HCT116 (cell line): Measurements from ENCODE around the gene SSNA1. TPM values are rescaled to one million over a fixed set of nuclear protein-coding genes. Genes with fewer than 3 reads are reported as not detected.

Experiments
- ATAC-seq: fragments of 200-7000 bp; cut with Tn5 transposase; 2 replicates; pipeline ENCODE4 v1.9.1; 2020; ENCODE audit warnings: mild to moderate bottlenecking, moderate library complexity
- BruUV-seq: library from RNA; stranded (reverse); fragments of 400-500 nt; replicated peaks from 2 replicates; lab custom pipeline; 2021; lab: Mats Ljungman, UMichigan
- CTCF ChIA-PET: fragments of 300-600 bp; sonication (Branson Sonifier 250); formaldehyde crosslinking; loops from one replicate; lab custom pipeline; 2021; ENCODE audit warnings: antibody characterized with exemption; lab: Charles Lee
- POLR2A ChIA-PET: fragments of 300-600, 350-600 bp; sonication (Branson Sonifier 250); formaldehyde crosslinking; loops from one replicate; lab custom pipeline; 2021; ENCODE audit warnings: antibody characterized with exemption; lab: Charles Lee
- RAD21 ChIA-PET, 2 experiments: fragments of 300-600 bp; sonication (Branson Sonifier 250); formaldehyde crosslinking; loops; one replicate each; lab custom pipeline; 2023; ENCODE audit warnings: low total read pairs in 2 of 2; ENCODE audit not compliant: uncharacterized antibody in 2 of 2, unreplicated experiment in 2 of 2, low non-redundant PET in 1 of 2; lab: Charles Lee
- DNase-seq: peaks from one replicate; pipeline ENCODE4 v3.0.0-alpha.2; 2010; ENCODE audit warnings: low read depth, low spot score
- H2AFZ ChIP-seq: fragments of 200-600 bp; shearing (Covaris generic), sonication (generic); 2 replicates; pipeline ENCODE4 v1.6.1; 2017; ENCODE audit warnings: low read depth, mixed run types, mixed read lengths, antibody characterized with exemption, low read length; ENCODE audit not compliant: poor library complexity, severe bottlenecking
- H3K27ac ChIP-seq: 2 replicates; pipeline ENCODE4 v1.5.1; 2012; ENCODE audit warnings: low read depth, low read length
- H3K27me3 ChIP-seq: fragments of 200-600 bp; sonication (generic); 2 replicates; pipeline ENCODE4 v1.6.1; 2016; ENCODE audit warnings: mixed run types, low read length, mixed read lengths; ENCODE audit not compliant: insufficient read depth
- H3K36me3 ChIP-seq, 2 experiments: fragments of 200-500 bp in 1 of 2; fragments of 200-600 bp in 1 of 2; sonication (Bioruptor generic) in 1 of 2; sonication (generic) in 1 of 2; 2 replicates each; pipeline versions ENCODE4 v1.5.1 to v1.6.1; 2014 to 2016; ENCODE audit warnings: low read length in 2 of 2, inconsistent platforms in 1 of 2, mixed read lengths in 1 of 2, mixed run types in 1 of 2; ENCODE audit not compliant: insufficient read depth in 2 of 2, control insufficient read depth in 1 of 2
- H3K4me1 ChIP-seq, 2 experiments: fragments of 200-600 bp in 1 of 2; sonication (generic) in 1 of 2; 2 replicates each; pipeline versions ENCODE4 v1.5.1 to v1.6.1; 2012 to 2017; ENCODE audit warnings: low read length in 2 of 2, inconsistent platforms in 1 of 2, mild to moderate bottlenecking in 1 of 2, mixed read lengths in 1 of 2, mixed run types in 1 of 2, moderate library complexity in 1 of 2; ENCODE audit not compliant: insufficient read depth in 2 of 2, control insufficient read depth in 1 of 2
- H3K4me2 ChIP-seq: fragments of 200-600 bp; sonication (generic); 2 replicates; pipeline ENCODE4 v1.6.1; 2017; ENCODE audit warnings: mixed run types, low read length, mixed read lengths
- H3K4me3 ChIP-seq, 2 experiments: fragments of 200-600 bp in 1 of 2; sonication (generic) in 1 of 2; replicated peaks in 1 of 2; 2 replicates each; pipeline ENCODE4 v1.5.1; 2011 to 2016; ENCODE audit warnings: low read length in 2 of 2, control low read depth in 1 of 2, low read depth in 1 of 2, mild to moderate bottlenecking in 1 of 2, mixed read lengths in 1 of 2, mixed run types in 1 of 2
- H3K79me2 ChIP-seq: fragments of 200-600 bp; sonication (generic); 2 replicates; pipeline ENCODE4 v1.6.1; 2017; ENCODE audit warnings: mild to moderate bottlenecking, mixed run types, low read length, moderate library complexity, mixed read lengths; ENCODE audit not compliant: insufficient read depth
- H3K9ac ChIP-seq: fragments of 200-600 bp; sonication (generic); 2 replicates; pipeline ENCODE4 v1.6.1; 2016; ENCODE audit warnings: low read length, mixed read lengths
- H3K9me2 ChIP-seq: fragments of 200-600 bp; sonication (generic), shearing (Covaris generic); 2 replicates; pipeline ENCODE4 v1.6.1; 2017; ENCODE audit warnings: mixed run types, mild to moderate bottlenecking, moderate library complexity; ENCODE audit not compliant: insufficient read depth
- H3K9me3 ChIP-seq, 2 experiments: fragments of 200-500 bp in 1 of 2; fragments of 200-600 bp in 1 of 2; sonication (Bioruptor generic) in 1 of 2; sonication (generic) in 1 of 2; 2 replicates each; pipeline ENCODE4 v1.6.1; 2014 to 2017; ENCODE audit warnings: low read length in 2 of 2, mixed read lengths in 2 of 2, inconsistent platforms in 1 of 2, low read depth in 1 of 2, mild to moderate bottlenecking in 1 of 2, mixed run types in 1 of 2, moderate library complexity in 1 of 2; ENCODE audit not compliant: control insufficient read depth in 1 of 2, insufficient read depth in 1 of 2
- H4K20me1 ChIP-seq: fragments of 200-600 bp; sonication (generic), shearing (Covaris generic); 2 replicates; pipeline ENCODE4 v1.6.1; 2017; ENCODE audit warnings: mixed run types, mild to moderate bottlenecking, moderate library complexity; ENCODE audit not compliant: insufficient read depth
- EGR1 ChIP-seq: IDR thresholded peaks from 2 replicates; pipeline ENCODE4 v1.6.1; 2012; ENCODE audit warnings: low read depth
- FOSL1 ChIP-seq: IDR thresholded peaks from 2 replicates; pipeline ENCODE4 v1.6.1; 2012; ENCODE audit warnings: low read depth
- POLR2AphosphoS5 ChIP-seq: IDR thresholded peaks from 2 replicates; pipeline ENCODE4 v1.6.1; 2011; ENCODE audit warnings: mild to moderate bottlenecking, low read depth, low read length, moderate library complexity
- SIN3A ChIP-seq: IDR thresholded peaks from 2 replicates; pipeline ENCODE4 v1.6.1; 2012; ENCODE audit warnings: low read depth
- SP1 ChIP-seq: IDR thresholded peaks from 2 replicates; pipeline ENCODE4 v1.6.1; 2012; ENCODE audit warnings: low read depth
- SRF ChIP-seq: IDR thresholded peaks from 2 replicates; pipeline ENCODE4 v1.6.1; 2012; ENCODE audit warnings: low read depth
- ZNF274 ChIP-seq: fragments of 200-500 bp; sonication (Bioruptor generic); IDR thresholded peaks from 2 replicates; pipeline ENCODE4 v1.6.1; 2014; ENCODE audit warnings: mild to moderate bottlenecking, low read depth, low read length, inconsistent platforms
- intact Hi-C: fragments of 100-400 bp; cut with micrococcal nuclease; formaldehyde crosslinking; loops from 2 replicates; pipeline ENCODE4 v1.10.0; 2022
- total RNA-seq: library from RNA; stranded (reverse); gene quantifications from one replicate; pipeline ENCODE4 v1.2.1, GENCODE V29; 2021; ENCODE audit not compliant: unreplicated experiment
- TF ChIP-seq, protein P1 (sequence below): IDR thresholded peaks from 2 replicates; pipeline ENCODE4 v1.6.1; 2012
- TF ChIP-seq, protein P2 (sequence below): IDR thresholded peaks from 2 replicates; pipeline ENCODE4 v1.6.1; 2012; ENCODE audit warnings: low read depth

SSNA1 gene
- total RNA-seq, 1 experiment from 2014 or later = 84.7 TPM

DNA sequence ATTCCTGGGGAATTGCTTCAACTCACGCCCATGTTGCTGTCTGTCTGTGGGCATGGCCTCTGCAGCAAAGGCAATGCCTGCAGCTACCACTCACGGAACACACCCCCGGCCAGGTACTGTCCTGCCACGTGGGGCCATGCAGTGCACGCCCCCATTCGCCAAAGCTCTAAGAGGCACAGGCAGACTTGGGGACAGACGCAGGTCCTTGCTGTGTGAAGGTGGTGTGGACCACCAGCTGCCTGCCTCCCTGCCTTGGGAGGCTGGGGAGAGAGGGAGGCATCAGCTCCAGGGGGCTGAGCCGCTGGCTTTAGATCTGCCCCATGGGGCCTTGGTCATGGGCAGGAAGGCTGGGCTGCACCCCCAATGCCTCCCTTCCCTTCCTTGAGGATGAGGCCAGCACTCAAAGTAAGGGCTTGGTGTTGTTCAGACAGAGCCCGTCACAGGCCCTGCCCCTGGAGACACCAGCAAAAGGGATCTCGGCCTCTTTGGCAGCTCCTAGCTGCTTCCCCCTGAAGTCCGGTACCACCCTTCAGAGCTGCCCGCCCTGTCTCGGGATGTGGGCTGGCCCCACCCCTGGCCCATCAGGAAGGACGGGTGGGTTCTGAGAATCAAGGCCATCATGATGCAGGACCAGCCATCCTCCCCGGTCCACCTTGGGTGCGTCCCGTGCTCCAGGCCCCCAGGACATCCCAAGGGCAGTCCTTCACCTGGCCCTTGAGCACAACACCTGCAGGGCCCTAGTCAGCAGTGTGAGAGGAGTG lies 47.2 kb upstream of the SSNA1 start:
- Histone ChIP-seq H3K9me2 (no peaks in the 10 kb centered on the region), H2AFZ (no peak overlapping the region), H3K36me3 (no peaks in the 10 kb centered on the region), H3K4me1 (peaks cover 0 to 4% of the 10 kb centered on the region in 2 experiments; a peak in 3 of 4 replicates), H3K79me2 (no peaks in the 10 kb centered on the region), H4K20me1 (no peaks in the 10 kb centered on the region), H3K27ac (no peak overlapping the region), H3K27me3 (no peaks in the 10 kb centered on the region), H3K9me3 (no peaks in the 10 kb centered on the region), H3K4me3 (no peak overlapping the region), H3K9ac (no peak overlapping the region), H3K4me2 (no peak overlapping the region)
- ATAC-seq = no peak
- BruUV-seq = no TSS peak
- no peak for DNase-seq
- CTCF ChIA-PET = no interaction called here
- intact Hi-C loops = no loop called here
- RAD21 ChIA-PET = no interaction called here
- POLR2A ChIA-PET = no interaction called here
- TF ChIP-seq EGR1 (no peak), SP1 (no peak), SRF (no peak), ZNF274 (no peak), POLR2AphosphoS5 (no peak), FOSL1 (no peak), SIN3A (no peak)
- TF ChIP-seq, protein P1, sequence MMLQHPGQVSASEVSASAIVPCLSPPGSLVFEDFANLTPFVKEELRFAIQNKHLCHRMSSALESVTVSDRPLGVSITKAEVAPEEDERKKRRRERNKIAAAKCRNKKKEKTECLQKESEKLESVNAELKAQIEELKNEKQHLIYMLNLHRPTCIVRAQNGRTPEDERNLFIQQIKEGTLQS = no peak
- TF ChIP-seq, protein P2, sequence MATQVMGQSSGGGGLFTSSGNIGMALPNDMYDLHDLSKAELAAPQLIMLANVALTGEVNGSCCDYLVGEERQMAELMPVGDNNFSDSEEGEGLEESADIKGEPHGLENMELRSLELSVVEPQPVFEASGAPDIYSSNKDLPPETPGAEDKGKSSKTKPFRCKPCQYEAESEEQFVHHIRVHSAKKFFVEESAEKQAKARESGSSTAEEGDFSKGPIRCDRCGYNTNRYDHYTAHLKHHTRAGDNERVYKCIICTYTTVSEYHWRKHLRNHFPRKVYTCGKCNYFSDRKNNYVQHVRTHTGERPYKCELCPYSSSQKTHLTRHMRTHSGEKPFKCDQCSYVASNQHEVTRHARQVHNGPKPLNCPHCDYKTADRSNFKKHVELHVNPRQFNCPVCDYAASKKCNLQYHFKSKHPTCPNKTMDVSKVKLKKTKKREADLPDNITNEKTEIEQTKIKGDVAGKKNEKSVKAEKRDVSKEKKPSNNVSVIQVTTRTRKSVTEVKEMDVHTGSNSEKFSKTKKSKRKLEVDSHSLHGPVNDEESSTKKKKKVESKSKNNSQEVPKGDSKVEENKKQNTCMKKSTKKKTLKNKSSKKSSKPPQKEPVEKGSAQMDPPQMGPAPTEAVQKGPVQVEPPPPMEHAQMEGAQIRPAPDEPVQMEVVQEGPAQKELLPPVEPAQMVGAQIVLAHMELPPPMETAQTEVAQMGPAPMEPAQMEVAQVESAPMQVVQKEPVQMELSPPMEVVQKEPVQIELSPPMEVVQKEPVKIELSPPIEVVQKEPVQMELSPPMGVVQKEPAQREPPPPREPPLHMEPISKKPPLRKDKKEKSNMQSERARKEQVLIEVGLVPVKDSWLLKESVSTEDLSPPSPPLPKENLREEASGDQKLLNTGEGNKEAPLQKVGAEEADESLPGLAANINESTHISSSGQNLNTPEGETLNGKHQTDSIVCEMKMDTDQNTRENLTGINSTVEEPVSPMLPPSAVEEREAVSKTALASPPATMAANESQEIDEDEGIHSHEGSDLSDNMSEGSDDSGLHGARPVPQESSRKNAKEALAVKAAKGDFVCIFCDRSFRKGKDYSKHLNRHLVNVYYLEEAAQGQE = no peak
